BE2C (cell line): Measurements from ENCODE around the gene TMEM14A.

ENCODE experiments used
- DNase-seq: peaks from one replicate; pipeline ENCODE4 v3.0.0-alpha.2; 2020
- H3K27me3 ChIP-seq: fragments of 250-450 bp; sonication (Bioruptor Pico); 2 replicates; pipeline ENCODE4 v1.5.1; 2020; ENCODE audit warnings: mild to moderate bottlenecking
- H3K36me3 ChIP-seq: fragments of 250-450 bp; sonication (Bioruptor Pico); 2 replicates; pipeline ENCODE4 v1.5.1; 2020; ENCODE audit warnings: mild to moderate bottlenecking
- H3K4me1 ChIP-seq: fragments of 250-450 bp; sonication (Bioruptor Pico); 2 replicates; pipeline ENCODE4 v1.5.1; 2020
- H3K4me3 ChIP-seq: 2 replicates; pipeline ENCODE4 v1.5.1; 2011; ENCODE audit warnings: low read depth, low read length
- H3K9me3 ChIP-seq: fragments of 250-450 bp; sonication (Bioruptor Pico); 2 replicates; pipeline ENCODE4 v1.5.1; 2020
- TF ChIP-seq, protein P1 (sequence below): IDR thresholded peaks from 2 replicates; pipeline ENCODE4 v1.5.1; 2012; ENCODE audit warnings: mild to moderate bottlenecking, low read depth, low read length

Gene TMEM14A

DNA sequence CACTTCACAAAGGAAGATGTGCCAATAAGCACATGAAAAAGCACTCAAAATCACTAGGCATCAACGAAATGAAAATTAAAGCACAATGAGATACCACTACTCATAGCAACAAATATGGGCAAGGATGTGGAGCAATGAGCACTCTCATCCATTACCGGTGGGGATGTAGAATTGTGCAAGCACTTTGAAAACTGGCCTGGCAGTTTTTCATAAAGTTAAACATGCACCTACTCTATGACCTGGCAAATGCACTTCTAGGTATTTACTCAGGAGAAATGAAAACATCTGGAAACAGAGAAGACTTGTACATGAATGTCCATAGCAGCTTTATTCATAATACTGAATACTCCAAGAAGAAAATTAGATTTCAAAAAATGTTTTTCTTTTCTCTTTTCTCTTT is 34.1 kb upstream of the TMEM14A start:
- TF ChIP-seq, protein P1, sequence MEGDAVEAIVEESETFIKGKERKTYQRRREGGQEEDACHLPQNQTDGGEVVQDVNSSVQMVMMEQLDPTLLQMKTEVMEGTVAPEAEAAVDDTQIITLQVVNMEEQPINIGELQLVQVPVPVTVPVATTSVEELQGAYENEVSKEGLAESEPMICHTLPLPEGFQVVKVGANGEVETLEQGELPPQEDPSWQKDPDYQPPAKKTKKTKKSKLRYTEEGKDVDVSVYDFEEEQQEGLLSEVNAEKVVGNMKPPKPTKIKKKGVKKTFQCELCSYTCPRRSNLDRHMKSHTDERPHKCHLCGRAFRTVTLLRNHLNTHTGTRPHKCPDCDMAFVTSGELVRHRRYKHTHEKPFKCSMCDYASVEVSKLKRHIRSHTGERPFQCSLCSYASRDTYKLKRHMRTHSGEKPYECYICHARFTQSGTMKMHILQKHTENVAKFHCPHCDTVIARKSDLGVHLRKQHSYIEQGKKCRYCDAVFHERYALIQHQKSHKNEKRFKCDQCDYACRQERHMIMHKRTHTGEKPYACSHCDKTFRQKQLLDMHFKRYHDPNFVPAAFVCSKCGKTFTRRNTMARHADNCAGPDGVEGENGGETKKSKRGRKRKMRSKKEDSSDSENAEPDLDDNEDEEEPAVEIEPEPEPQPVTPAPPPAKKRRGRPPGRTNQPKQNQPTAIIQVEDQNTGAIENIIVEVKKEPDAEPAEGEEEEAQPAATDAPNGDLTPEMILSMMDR, result no peak
- Histone ChIP-seq H3K4me3 (no peak overlapping the region), H3K27me3 (no peaks in the 10 kb centered on the region), H3K9me3 (no peaks in the 10 kb centered on the region), H3K36me3 (no peaks in the 10 kb centered on the region), H3K4me1 (no peaks in the 10 kb centered on the region; the same call in 1 of the 2 replicates)
- DNase-seq, result no peak

DNA sequence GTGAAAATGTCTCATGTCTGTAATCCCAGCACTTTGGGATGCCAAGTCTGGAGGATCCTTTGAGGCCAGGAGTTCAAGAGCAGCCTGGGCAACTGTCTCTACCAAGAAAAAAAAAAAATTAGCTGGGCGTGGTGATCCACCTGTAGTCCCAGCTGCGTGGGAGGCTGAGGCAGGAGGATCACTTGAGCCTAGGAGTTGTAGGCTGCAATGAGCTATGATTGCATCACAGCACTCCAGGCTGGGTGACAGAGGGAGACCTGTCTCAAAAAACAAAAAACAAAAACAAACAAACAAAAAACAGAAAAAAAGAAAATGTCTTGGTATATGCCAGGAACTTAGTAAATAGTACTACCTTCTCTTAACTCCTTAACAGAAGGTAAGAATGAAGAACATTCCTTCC is 31.4 kb upstream of the TMEM14A start:
- Histone ChIP-seq H3K9me3 (no peaks in the 10 kb centered on the region), H3K36me3 (no peaks in the 10 kb centered on the region), H3K4me3 (no peak overlapping the region), H3K27me3 (no peaks in the 10 kb centered on the region), H3K4me1 (no peaks in the 10 kb centered on the region; the same call in none of the 2 replicates)
- DNase-seq, result no peak
- TF ChIP-seq, protein P1, result no peak

GRCh38 chr6:52640170-52640569 is 30.7 kb upstream of the TMEM14A start:
- Histone ChIP-seq H3K4me3 (no peak overlapping the region), H3K9me3 (no peaks in the 10 kb centered on the region), H3K36me3 (no peaks in the 10 kb centered on the region), H3K4me1 (no peaks in the 10 kb centered on the region; the same call in 1 of the 2 replicates), H3K27me3 (no peaks in the 10 kb centered on the region)
- TF ChIP-seq, protein P1, result no peak
- DNase-seq, result no peak

- DNase-seq, result no peak
- Histone ChIP-seq H3K9me3 (no peaks in the 10 kb centered on the region), H3K4me1 (no peaks in the 10 kb centered on the region; the same call in 1 of the 2 replicates), H3K36me3 (no peaks in the 10 kb centered on the region), H3K27me3 (no peaks in the 10 kb centered on the region), H3K4me3 (no peak overlapping the region)
- TF ChIP-seq, protein P1, result no peak
Observed at GRCh38 chr6:52640916-52641315, 30.0 kb upstream of the TMEM14A start.

DNA sequence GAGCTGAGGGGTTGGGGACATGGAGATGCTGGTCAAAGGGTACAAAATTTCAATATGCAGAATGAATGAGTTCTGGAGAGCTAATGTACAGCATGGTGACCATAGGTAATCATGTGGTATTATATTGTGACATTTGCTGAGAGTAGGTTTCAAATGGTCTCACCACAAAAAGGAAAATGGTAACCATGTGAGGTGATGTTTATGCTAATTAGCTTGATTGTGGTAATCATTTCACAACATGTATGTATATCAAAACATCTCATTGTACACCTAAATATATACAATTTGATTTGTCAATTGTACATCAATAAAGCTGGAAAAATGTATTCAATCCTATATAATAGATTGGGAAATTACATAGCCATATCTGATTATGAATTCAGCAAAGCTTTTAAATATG is 29.5 kb upstream of the TMEM14A start:
- Histone ChIP-seq H3K36me3 (no peaks in the 10 kb centered on the region), H3K9me3 (no peaks in the 10 kb centered on the region), H3K27me3 (no peaks in the 10 kb centered on the region), H3K4me1 (no peaks in the 10 kb centered on the region; the same call in 1 of the 2 replicates), H3K4me3 (no peak overlapping the region)
- TF ChIP-seq, protein P1, result no peak
- DNase-seq, result no peak

DNA sequence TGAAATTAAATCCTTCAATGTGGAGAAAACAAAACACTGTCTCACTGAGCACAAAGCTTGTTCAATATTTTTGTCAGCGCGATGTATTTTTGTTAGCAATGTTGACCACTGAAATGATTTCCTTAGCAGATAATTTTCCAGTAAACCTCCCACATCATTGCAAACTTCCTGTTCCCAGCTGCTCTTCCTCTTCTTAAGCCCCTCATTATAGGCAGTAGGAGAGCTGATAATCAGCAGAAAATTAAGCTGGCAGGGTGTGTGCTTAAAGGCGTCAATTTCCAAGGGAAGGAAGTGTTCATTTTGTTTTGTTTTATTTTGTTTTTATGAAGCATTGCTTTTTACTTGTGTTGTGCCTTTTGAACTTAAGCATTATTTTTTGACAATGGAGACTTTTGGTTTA is 29.1 kb upstream of the TMEM14A start:
- TF ChIP-seq, protein P1, result no peak
- no peak for DNase-seq
- H3K4me3 ChIP-seq, result no peak overlapping the region
- H3K9me3 ChIP-seq, result no peaks in the 10 kb centered on the region
- H3K4me1 ChIP-seq, result no peaks in the 10 kb centered on the region; the same call in 1 of the 2 replicates
- H3K27me3 ChIP-seq, result no peaks in the 10 kb centered on the region
- H3K36me3 ChIP-seq, result no peaks in the 10 kb centered on the region
